Measurements from ENCODE around the gene CTSA. TPM values are rescaled to one million over a fixed set of nuclear protein-coding genes. Genes with fewer than 3 reads are reported as not detected.

The CTSA gene
- total RNA-seq, 1 donor from 2014 or later = 123 TPM

DNA sequence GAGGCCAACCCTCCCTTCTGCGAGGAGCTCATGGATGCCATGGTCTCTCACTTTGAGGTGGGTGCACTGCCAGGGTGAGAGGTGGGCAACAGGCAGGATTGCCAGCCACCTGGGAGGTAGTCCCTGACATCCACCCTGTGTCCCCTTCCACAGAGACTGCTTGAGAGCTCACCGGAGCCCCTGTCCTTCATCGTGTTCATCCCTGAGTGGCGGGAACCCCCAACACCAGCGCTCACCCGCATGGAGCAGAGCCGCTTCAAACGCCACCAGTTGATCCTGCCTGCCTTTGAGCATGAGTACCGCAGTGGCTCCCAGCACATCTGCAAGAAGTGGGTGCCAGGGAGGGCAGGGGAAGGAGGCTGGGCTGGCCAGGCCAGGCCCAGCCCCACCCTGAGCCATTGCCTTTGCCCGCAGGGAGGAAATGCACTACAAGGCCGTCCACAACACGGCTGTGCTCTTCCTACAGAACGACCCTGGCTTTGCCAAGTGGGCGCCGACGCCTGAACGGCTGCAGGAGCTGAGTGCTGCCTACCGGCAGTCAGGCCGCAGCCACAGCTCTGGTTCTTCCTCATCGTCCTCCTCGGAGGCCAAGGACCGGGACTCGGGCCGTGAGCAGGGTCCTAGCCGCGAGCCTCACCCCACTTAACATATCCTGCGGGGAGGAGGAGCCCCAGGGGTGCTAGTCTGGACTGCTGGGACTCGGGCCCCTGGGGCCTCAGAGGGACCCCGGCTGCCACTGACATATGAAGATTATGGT lies 56.2 kb downstream of the CTSA start:
- intact Hi-C loops (cut with micrococcal nuclease) = no loop called here
- no peak for ATAC-seq

DNA sequence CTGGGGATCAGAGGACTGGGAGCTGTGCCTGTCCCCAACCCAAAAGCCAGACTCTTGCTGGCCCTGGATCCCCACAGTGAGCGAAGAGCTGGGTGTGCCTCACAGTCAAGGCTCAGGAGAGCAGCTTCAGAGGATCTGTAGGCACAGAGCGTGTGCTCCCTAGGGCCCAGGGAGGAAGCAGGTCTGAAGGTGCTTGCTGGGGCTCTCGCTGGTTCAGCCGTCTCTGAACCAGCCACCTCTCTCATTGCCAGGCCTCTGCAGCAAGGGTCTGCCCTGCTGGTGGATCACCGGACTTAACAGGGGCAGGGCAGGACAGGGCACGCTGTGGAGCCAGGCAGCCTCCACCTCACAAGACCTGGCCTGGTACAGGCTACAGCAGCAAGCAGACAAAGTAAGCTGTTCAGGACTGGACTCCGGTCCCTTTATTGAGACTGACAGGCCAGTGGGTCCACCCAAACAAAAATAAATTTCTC lies 57.2 kb downstream of the CTSA start:
- DNase-seq = no peak
- intact Hi-C loops (cut with micrococcal nuclease) = no loop called here
- ATAC-seq = peak; percentile 1

More for the DNA sequence above, 56.2 kb downstream of the CTSA start:
- peak; percentile 34 for DNase-seq

Other genes starting within 250 kb of the CTSA start
- gene WFDC11, start 221.1 kb upstream of the CTSA start, total RNA-seq = not detected
- not detected for gene WFDC13, start 189.3 kb upstream of the CTSA start, total RNA-seq
- not detected for gene WFDC10B, start 186.3 kb upstream of the CTSA start, total RNA-seq
- gene SPINT4, start 169.0 kb upstream of the CTSA start, total RNA-seq = not detected
- gene WFDC3, start 99.5 kb upstream of the CTSA start, total RNA-seq = not detected
- gene DNTTIP1, start 99.4 kb upstream of the CTSA start, total RNA-seq = 16.2 TPM
- 1.0 TPM for gene UBE2C, start 78.7 kb upstream of the CTSA start, total RNA-seq
- not detected for gene TNNC2, start 64.0 kb upstream of the CTSA start, total RNA-seq
- 21.3 TPM for gene SNX21, start 57.5 kb upstream of the CTSA start, total RNA-seq
- gene ACOT8, start 33.9 kb upstream of the CTSA start, total RNA-seq = 31.9 TPM
- gene ZSWIM3, start 33.7 kb upstream of the CTSA start, total RNA-seq = 1.9 TPM
- gene ZSWIM1, start 10.1 kb upstream of the CTSA start, total RNA-seq = 11.9 TPM
- 1.1 TPM for gene SPATA25, start 3.7 kb upstream of the CTSA start, total RNA-seq
- 5.8 TPM for gene NEURL2, start 127 bp upstream of the CTSA start, total RNA-seq
- gene PLTP, start 20.8 kb downstream of the CTSA start, total RNA-seq = 97.7 TPM
- gene PCIF1, start 43.3 kb downstream of the CTSA start, total RNA-seq = 26.2 TPM
- gene ZNF335, start 80.9 kb downstream of the CTSA start, total RNA-seq = 10.0 TPM
- 0.64 TPM for gene MMP9, start 117.6 kb downstream of the CTSA start, total RNA-seq
- 1.3 TPM for gene SLC12A5, start 137.9 kb downstream of the CTSA start, total RNA-seq
- 19.4 TPM for gene NCOA5, start 198.6 kb downstream of the CTSA start, total RNA-seq
- gene CD40, start 227.0 kb downstream of the CTSA start, total RNA-seq = 6.7 TPM

All from left ventricle myocardium superior (tissue), 1 donor.